HepG2 (cell line): ENCODE measurements around the gene HEATR5B. TPM values are rescaled to one million over a fixed set of nuclear protein-coding genes. Genes with fewer than 3 reads are reported as not detected.

Source experiments
- ARID2 ChIP-seq: sonication (generic); formaldehyde crosslinking; IDR thresholded peaks from 2 replicates; pipeline ENCODE4 v1.8.1; 2022; ENCODE audit warnings: mild to moderate bottlenecking, missing genetic modification reagents, borderline replicate concordance
- BRD4 ChIP-seq: sonication (generic); formaldehyde crosslinking; IDR thresholded peaks from 2 replicates; pipeline ENCODE4 v1.4.0; 2020; ENCODE audit warnings: missing genetic modification reagents
- FOXO1 ChIP-seq: sonication (generic); formaldehyde crosslinking; IDR thresholded peaks from 2 replicates; pipeline ENCODE4 v1.4.0; 2020; ENCODE audit warnings: missing genetic modification reagents
- JUND ChIP-seq: sonication (generic); formaldehyde crosslinking; IDR thresholded peaks from 2 replicates; pipeline ENCODE4 v1.8.0; 2022; ENCODE audit warnings: mild to moderate bottlenecking, missing genetic modification reagents
- KDM6A ChIP-seq: IDR thresholded peaks from 2 replicates; pipeline ENCODE4 v1.6.1; 2016; ENCODE audit warnings: low read depth
- MTF1 ChIP-seq: sonication (generic); formaldehyde crosslinking; IDR thresholded peaks from 2 replicates; pipeline ENCODE4 v1.5.0; 2020; ENCODE audit warnings: missing genetic modification reagents
- POLR2AphosphoS2 ChIP-seq: IDR thresholded peaks from 2 replicates; pipeline ENCODE4 v1.6.1; 2011; ENCODE audit warnings: low read depth, low read length, improper control_type of control experiment
- POLR2G ChIP-seq: fragments of 200-400 bp; formaldehyde crosslinking; IDR thresholded peaks from 2 replicates; pipeline ENCODE4 v1.6.1; 2018; ENCODE audit warnings: mild to moderate bottlenecking, low read depth, low read length, moderate library complexity
- SIX4 ChIP-seq: sonication (generic); formaldehyde crosslinking; IDR thresholded peaks from 2 replicates; pipeline ENCODE4 v1.4.0; 2020; ENCODE audit warnings: missing genetic modification reagents
- TEAD3 ChIP-seq: optimal IDR thresholded peaks from 2 replicates; pipeline ENCODE3; 2016; ENCODE audit warnings: borderline replicate concordance
- ZIK1 ChIP-seq: sonication (generic); formaldehyde crosslinking; IDR thresholded peaks from 2 replicates; pipeline ENCODE4 v1.5.0; 2020; ENCODE audit warnings: mild to moderate bottlenecking, low read depth, missing genetic modification reagents, borderline replicate concordance
- ZNF281 ChIP-seq: sonication (generic); formaldehyde crosslinking; IDR thresholded peaks from 2 replicates; pipeline ENCODE4 v1.4.0; 2020; ENCODE audit warnings: missing genetic modification reagents, borderline replicate concordance
- ZNF292 ChIP-seq: sonication (generic); formaldehyde crosslinking; IDR thresholded peaks from 2 replicates; pipeline ENCODE4 v1.8.1; 2022; ENCODE audit warnings: mild to moderate bottlenecking, low read depth, missing genetic modification reagents, borderline replicate concordance
- ZNF562 ChIP-seq: sonication (generic); formaldehyde crosslinking; IDR thresholded peaks from 2 replicates; pipeline ENCODE4 v1.8.0; 2022; ENCODE audit warnings: missing genetic modification reagents, borderline replicate concordance
- ZNF572 ChIP-seq: sonication (generic); formaldehyde crosslinking; IDR thresholded peaks from 2 replicates; pipeline ENCODE4 v1.5.1; 2020; ENCODE audit warnings: mild to moderate bottlenecking, missing genetic modification reagents
- ZNF740 ChIP-seq: sonication (generic); formaldehyde crosslinking; IDR thresholded peaks from 2 replicates; pipeline ENCODE4 v1.4.0; 2020; ENCODE audit warnings: missing genetic modification reagents
- polyA plus RNA-seq, 8 experiments: library from polyadenylated mRNA; depleted of rRNA in 3 of 8; stranded (reverse) in 7 of 8; unstranded in 1 of 8; fragments of >200 nt; fragmentation: Illumina TruSeq in 4 of 8; extraction: Trizol in 4 of 8; gene quantifications; 2 replicates each; pipeline versions ENCODE4 v1.2.1 to v1.2.3, GENCODE V29; 2011 to 2016; ENCODE audit warnings: low read depth in 4 of 8, missing spikeins in 1 of 8, mixed read lengths in 1 of 8; ENCODE audit not compliant: insufficient read depth in 1 of 8
- total RNA-seq, 5 experiments: library from RNA; depleted of rRNA; stranded (reverse); fragments of >200 nt; fragmentation: Illumina TruSeq; extraction: Trizol; gene quantifications; 2 replicates each; pipeline ENCODE4 v1.2.3, GENCODE V29; 2016; ENCODE audit warnings: low read depth in 1 of 5
- TF ChIP-seq, protein P1 (sequence below): sonication (generic); formaldehyde crosslinking; IDR thresholded peaks from 2 replicates; pipeline ENCODE4 v1.5.1; 2020; ENCODE audit warnings: mild to moderate bottlenecking, missing genetic modification reagents, borderline replicate concordance
- TF ChIP-seq, protein P2 (sequence below): sonication (generic); formaldehyde crosslinking; IDR thresholded peaks from 2 replicates; pipeline ENCODE4 v1.4.0; 2020; ENCODE audit warnings: missing genetic modification reagents, borderline replicate concordance

The HEATR5B gene
- total and polyA plus RNA-seq, 2 of the 13 experiments (the other 11 are each of a cell fraction or from before 2014, with no cell fraction given) = 12.7 to 16.3 TPM

DNA sequence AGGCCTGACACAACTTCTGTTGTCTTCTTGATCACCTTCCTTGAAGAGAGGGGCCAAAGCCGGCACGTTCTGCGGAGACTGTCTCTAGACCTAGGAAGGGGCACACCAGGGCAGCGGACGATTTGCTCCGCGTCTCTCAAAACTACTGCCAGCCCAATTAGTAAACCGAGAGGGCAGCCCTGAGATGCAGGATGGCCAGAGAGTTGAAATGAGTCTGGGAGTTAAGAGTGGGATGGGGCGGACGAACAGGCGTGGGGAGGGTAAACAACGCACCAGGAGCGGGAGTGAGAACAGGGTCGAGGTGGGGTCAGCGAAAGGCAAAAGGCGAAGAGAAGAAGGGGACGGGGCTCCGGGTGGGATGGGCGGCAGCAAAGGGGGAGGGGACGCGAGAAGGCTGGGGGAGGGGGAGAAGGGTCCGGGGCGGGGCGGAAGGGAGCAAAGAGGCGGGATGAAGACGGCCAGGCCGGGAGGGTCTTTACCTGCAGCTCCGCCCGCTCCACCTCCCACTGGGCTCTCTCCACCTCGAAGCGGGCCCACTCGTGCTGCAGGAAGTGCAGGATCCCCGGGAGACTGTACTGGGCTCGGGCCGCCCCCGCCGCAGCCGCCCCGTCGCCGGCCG, 118.3 kb downstream of the HEATR5B start (continued):
- TF ChIP-seq, protein P1, sequence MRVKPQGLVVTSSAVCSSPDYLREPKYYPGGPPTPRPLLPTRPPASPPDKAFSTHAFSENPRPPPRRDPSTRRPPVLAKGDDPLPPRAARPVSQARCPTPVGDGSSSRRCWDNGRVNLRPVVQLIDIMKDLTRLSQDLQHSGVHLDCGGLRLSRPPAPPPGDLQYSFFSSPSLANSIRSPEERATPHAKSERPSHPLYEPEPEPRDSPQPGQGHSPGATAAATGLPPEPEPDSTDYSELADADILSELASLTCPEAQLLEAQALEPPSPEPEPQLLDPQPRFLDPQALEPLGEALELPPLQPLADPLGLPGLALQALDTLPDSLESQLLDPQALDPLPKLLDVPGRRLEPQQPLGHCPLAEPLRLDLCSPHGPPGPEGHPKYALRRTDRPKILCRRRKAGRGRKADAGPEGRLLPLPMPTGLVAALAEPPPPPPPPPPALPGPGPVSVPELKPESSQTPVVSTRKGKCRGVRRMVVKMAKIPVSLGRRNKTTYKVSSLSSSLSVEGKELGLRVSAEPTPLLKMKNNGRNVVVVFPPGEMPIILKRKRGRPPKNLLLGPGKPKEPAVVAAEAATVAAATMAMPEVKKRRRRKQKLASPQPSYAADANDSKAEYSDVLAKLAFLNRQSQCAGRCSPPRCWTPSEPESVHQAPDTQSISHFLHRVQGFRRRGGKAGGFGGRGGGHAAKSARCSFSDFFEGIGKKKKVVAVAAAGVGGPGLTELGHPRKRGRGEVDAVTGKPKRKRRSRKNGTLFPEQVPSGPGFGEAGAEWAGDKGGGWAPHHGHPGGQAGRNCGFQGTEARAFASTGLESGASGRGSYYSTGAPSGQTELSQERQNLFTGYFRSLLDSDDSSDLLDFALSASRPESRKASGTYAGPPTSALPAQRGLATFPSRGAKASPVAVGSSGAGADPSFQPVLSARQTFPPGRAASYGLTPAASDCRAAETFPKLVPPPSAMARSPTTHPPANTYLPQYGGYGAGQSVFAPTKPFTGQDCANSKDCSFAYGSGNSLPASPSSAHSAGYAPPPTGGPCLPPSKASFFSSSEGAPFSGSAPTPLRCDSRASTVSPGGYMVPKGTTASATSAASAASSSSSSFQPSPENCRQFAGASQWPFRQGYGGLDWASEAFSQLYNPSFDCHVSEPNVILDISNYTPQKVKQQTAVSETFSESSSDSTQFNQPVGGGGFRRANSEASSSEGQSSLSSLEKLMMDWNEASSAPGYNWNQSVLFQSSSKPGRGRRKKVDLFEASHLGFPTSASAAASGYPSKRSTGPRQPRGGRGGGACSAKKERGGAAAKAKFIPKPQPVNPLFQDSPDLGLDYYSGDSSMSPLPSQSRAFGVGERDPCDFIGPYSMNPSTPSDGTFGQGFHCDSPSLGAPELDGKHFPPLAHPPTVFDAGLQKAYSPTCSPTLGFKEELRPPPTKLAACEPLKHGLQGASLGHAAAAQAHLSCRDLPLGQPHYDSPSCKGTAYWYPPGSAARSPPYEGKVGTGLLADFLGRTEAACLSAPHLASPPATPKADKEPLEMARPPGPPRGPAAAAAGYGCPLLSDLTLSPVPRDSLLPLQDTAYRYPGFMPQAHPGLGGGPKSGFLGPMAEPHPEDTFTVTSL (CRISPR knock-in tag) = 0 out of 2 replicates have a peak, but pooled peaks have one; percentile 60
- TF ChIP-seq JUND (CRISPR knock-in tag) (no peak), KDM6A (CRISPR knock-in tag) (no peak), BRD4 (CRISPR knock-in tag) (no peak), TEAD3 (CRISPR knock-in tag) (no peak), ZNF562 (no peak), ZIK1 (CRISPR knock-in tag) (no peak), ZNF292 (CRISPR knock-in tag) (no peak), ZNF740 (no peak), SIX4 (CRISPR knock-in tag) (no peak), FOXO1 (CRISPR knock-in tag) (no peak), ZNF572 (peak; percentile 76; the same call in 1 of the 2 replicates), POLR2AphosphoS2 (no peak), ZNF281 (peak; percentile 64; the same call in 1 of the 2 replicates), ARID2 (peak; percentile 83; the same call in 1 of the 2 replicates), MTF1 (CRISPR knock-in tag) (no peak), POLR2G (no peak)
- TF ChIP-seq, protein P2, sequence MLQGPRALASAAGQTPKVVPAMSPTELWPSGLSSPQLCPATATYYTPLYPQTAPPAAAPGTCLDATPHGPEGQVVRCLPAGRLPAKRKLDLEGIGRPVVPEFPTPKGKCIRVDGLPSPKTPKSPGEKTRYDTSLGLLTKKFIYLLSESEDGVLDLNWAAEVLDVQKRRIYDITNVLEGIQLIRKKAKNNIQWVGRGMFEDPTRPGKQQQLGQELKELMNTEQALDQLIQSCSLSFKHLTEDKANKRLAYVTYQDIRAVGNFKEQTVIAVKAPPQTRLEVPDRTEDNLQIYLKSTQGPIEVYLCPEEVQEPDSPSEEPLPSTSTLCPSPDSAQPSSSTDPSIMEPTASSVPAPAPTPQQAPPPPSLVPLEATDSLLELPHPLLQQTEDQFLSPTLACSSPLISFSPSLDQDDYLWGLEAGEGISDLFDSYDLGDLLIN (CRISPR knock-in tag) = no peak
